Measurements from ENCODE around the gene MTMR2. TPM values are rescaled to one million over a fixed set of nuclear protein-coding genes. Genes with fewer than 3 reads are reported as not detected.

MTMR2 gene
- 10 to 100 TPM; 21.7 to 22.5 (median 21.8) TPM for total RNA-seq
- 16.9 TPM for total RNA-seq (2013)

GRCh38 chr11:95923728-95924413, at the start of gene MTMR2:
Gene MTMR2, minus strand, starts transcription at chr11:95924107. Its CDS starts 153 bp downstream, at chr11:95923954.
- Histone ChIP-seq H3K36me3 (ENCODE audit: control insufficient read depth, insufficient read depth, low read length) (no peaks in the 10 kb centered on the region), H3K4me3 (ENCODE audit: low read length) (peak within 1 kb of the TSS; percentile 91), H3K9me3 (ENCODE audit: control insufficient read depth, insufficient read depth, low read length) (no peaks in the 10 kb centered on the region), H3K4me1 (ENCODE audit: control insufficient read depth, insufficient read depth, low read length) (peaks cover 2% of the 10 kb centered on the region), H3K27me3 (ENCODE audit: control insufficient read depth, insufficient read depth, low read length) (no peaks in the 10 kb centered on the region), H3K27ac (ENCODE audit: low read length) (peak within 1 kb of the TSS; percentile 85)
- Mint-ChIP-seq H3K9me3 (no peaks in the 10 kb centered on the region), H3K36me3 (no peaks in the 10 kb centered on the region), H3K4me1 (peaks cover 25 to 27% of the 10 kb centered on the region in 2 donors), H3K27me3 (ENCODE audit: low read depth in 2 of 2) (peaks cover 15 to 22% of the 10 kb centered on the region in 2 donors), H3K27ac (peak within 1 kb of the TSS; percentile 87 to 94), H3K4me3 (peak within 1 kb of the TSS; percentile 93)
- ATAC-seq (peak; percentile 91 to 95 (median 94)), DNase-seq (peak; percentile 56 to 64)
- no peak for TF ChIP-seq CTCF (IDR thresholded peaks at IDR 0.05)
- under 1% methylated on average over 49 of the region's 49 CpGs for WGBS (ENCODE audit: insufficient coverage)
- intact Hi-C loops (cut with micrococcal nuclease): no loop called here

- H3K4me3 ChIP-seq (ENCODE audit: low read length): no peak overlapping the region
- no peaks in the 10 kb centered on the region for H3K9me3 Mint-ChIP-seq
- H3K36me3 Mint-ChIP-seq: no peaks in the 10 kb centered on the region
- no peak overlapping the region for H3K4me3 Mint-ChIP-seq
- TF ChIP-seq CTCF (IDR thresholded peaks at IDR 0.05): no peak
- intact Hi-C loops (cut with micrococcal nuclease): no loop called here
- 80% methylated on average over 1 of the region's 2 CpGs for WGBS (ENCODE audit: insufficient coverage)
- no peaks in the 10 kb centered on the region for H3K4me1 ChIP-seq (ENCODE audit: control insufficient read depth, insufficient read depth, low read length)
- H3K9me3 ChIP-seq (ENCODE audit: control insufficient read depth, insufficient read depth, low read length): no peaks in the 10 kb centered on the region
- no peak overlapping the region for H3K27ac Mint-ChIP-seq
- H3K27me3 ChIP-seq (ENCODE audit: control insufficient read depth, insufficient read depth, low read length): no peaks in the 10 kb centered on the region
- DNase-seq (no peak), ATAC-seq (no peak)
- no peaks in the 10 kb centered on the region for H3K4me1 Mint-ChIP-seq
- H3K27ac ChIP-seq (ENCODE audit: low read length): no peak overlapping the region
- no peaks in the 10 kb centered on the region for H3K36me3 ChIP-seq (ENCODE audit: control insufficient read depth, insufficient read depth, low read length)
- peaks cover 0 to 3% of the 10 kb centered on the region in 2 donors for H3K27me3 Mint-ChIP-seq (ENCODE audit: low read depth in 2 of 2)
These were observed 48.2 kb upstream of the MTMR2 start for GRCh38 chr11:95972060-95972459.

GRCh38 chr11:95968585-95968984, 44.7 kb upstream of the MTMR2 start:
- H3K27me3 Mint-ChIP-seq (ENCODE audit: low read depth in 2 of 2): peaks cover 0 to 3% of the 10 kb centered on the region in 2 donors
- H3K27ac ChIP-seq (ENCODE audit: low read length): no peak overlapping the region
- no peaks in the 10 kb centered on the region for H3K9me3 ChIP-seq (ENCODE audit: control insufficient read depth, insufficient read depth, low read length)
- no peak overlapping the region for H3K4me3 ChIP-seq (ENCODE audit: low read length)
- H3K36me3 Mint-ChIP-seq: no peaks in the 10 kb centered on the region
- H3K4me3 Mint-ChIP-seq: no peak overlapping the region
- intact Hi-C loops (cut with micrococcal nuclease): no loop called here
- TF ChIP-seq CTCF (IDR thresholded peaks at IDR 0.05): no peak
- H3K9me3 Mint-ChIP-seq: no peaks in the 10 kb centered on the region
- no peaks in the 10 kb centered on the region for H3K4me1 ChIP-seq (ENCODE audit: control insufficient read depth, insufficient read depth, low read length)
- H3K4me1 Mint-ChIP-seq: no peaks in the 10 kb centered on the region
- H3K27ac Mint-ChIP-seq: no peak overlapping the region
- no peaks in the 10 kb centered on the region for H3K27me3 ChIP-seq (ENCODE audit: control insufficient read depth, insufficient read depth, low read length)
- no CpG with 5 or more reads among the region's 1 CpG for WGBS (ENCODE audit: insufficient coverage)
- H3K36me3 ChIP-seq (ENCODE audit: control insufficient read depth, insufficient read depth, low read length): no peaks in the 10 kb centered on the region
- DNase-seq (no peak), ATAC-seq (no peak)

- Histone ChIP-seq H3K27me3 (ENCODE audit: control insufficient read depth, insufficient read depth, low read length) (no peaks in the 10 kb centered on the region), H3K36me3 (ENCODE audit: control insufficient read depth, insufficient read depth, low read length) (no peaks in the 10 kb centered on the region), H3K4me3 (ENCODE audit: low read length) (no peak overlapping the region), H3K4me1 (ENCODE audit: control insufficient read depth, insufficient read depth, low read length) (no peaks in the 10 kb centered on the region), H3K9me3 (ENCODE audit: control insufficient read depth, insufficient read depth, low read length) (no peaks in the 10 kb centered on the region), H3K27ac (ENCODE audit: low read length) (no peak overlapping the region)
- 88% methylated on average over 1 of the region's 1 CpG for WGBS (ENCODE audit: insufficient coverage)
- intact Hi-C loops (cut with micrococcal nuclease): no loop called here
- no peaks in the 10 kb centered on the region for H3K36me3 Mint-ChIP-seq
- H3K4me3 Mint-ChIP-seq: no peak overlapping the region
- no peak for ATAC-seq
- H3K27me3 Mint-ChIP-seq (ENCODE audit: low read depth in 2 of 2): peaks cover 7 to 14% of the 10 kb centered on the region in 2 donors
- H3K27ac Mint-ChIP-seq: no peak overlapping the region
- TF ChIP-seq CTCF (IDR thresholded peaks at IDR 0.05): no peak
- H3K9me3 Mint-ChIP-seq: no peaks in the 10 kb centered on the region
- no peaks in the 10 kb centered on the region for H3K4me1 Mint-ChIP-seq
- no peak for DNase-seq
These were observed 40.4 kb upstream of the MTMR2 start for GRCh38 chr11:95964281-95964680.

All from natural killer cell (primary cell).